Measurements from ENCODE around the gene EPHB1. TPM values are rescaled to one million over a fixed set of nuclear protein-coding genes. Genes with fewer than 3 reads are reported as not detected.

Gene EPHB1
- total and polyA plus RNA-seq, 12 donors: 0.07 to 3.4 (median 1.6) TPM

DNA sequence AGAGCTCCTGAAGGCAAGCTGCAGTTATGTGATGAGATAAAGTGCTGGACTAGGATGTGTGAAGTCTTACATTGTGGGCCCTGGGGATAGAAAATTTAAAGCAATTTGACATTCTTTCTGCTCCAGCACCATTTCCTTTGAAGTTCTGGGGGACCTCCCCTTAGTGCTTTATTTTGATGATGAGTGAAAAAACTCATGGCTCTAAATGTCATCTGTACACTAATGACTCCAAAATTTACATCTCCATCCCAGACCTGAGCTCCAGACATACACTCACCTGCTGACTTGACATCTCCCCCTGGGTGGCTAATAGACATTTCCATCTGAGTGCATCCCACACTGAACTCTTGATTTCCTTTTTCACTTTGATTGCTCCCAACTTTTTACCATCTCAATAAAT, 276.4 kb downstream of the EPHB1 start:
- H3K9me3 ChIP-seq: peaks cover 0 to 5% (median 0%) of the 10 kb centered on the region in 11 donors
- no peak overlapping the region for H3K27ac ChIP-seq
- TF ChIP-seq, protein P1, sequence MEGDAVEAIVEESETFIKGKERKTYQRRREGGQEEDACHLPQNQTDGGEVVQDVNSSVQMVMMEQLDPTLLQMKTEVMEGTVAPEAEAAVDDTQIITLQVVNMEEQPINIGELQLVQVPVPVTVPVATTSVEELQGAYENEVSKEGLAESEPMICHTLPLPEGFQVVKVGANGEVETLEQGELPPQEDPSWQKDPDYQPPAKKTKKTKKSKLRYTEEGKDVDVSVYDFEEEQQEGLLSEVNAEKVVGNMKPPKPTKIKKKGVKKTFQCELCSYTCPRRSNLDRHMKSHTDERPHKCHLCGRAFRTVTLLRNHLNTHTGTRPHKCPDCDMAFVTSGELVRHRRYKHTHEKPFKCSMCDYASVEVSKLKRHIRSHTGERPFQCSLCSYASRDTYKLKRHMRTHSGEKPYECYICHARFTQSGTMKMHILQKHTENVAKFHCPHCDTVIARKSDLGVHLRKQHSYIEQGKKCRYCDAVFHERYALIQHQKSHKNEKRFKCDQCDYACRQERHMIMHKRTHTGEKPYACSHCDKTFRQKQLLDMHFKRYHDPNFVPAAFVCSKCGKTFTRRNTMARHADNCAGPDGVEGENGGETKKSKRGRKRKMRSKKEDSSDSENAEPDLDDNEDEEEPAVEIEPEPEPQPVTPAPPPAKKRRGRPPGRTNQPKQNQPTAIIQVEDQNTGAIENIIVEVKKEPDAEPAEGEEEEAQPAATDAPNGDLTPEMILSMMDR (IDR thresholded peaks at IDR 0.05): no peak
- ATAC-seq (no peak), DNase-seq (no peak)
- H3K36me3 ChIP-seq: no peaks in the 10 kb centered on the region
- no peak overlapping the region for H3K4me3 ChIP-seq
- intact Hi-C loops (cut with DNase I): no loop called here
- H3K4me1 ChIP-seq: no peaks in the 10 kb centered on the region
- H3K27me3 ChIP-seq: no peaks in the 10 kb centered on the region

DNA sequence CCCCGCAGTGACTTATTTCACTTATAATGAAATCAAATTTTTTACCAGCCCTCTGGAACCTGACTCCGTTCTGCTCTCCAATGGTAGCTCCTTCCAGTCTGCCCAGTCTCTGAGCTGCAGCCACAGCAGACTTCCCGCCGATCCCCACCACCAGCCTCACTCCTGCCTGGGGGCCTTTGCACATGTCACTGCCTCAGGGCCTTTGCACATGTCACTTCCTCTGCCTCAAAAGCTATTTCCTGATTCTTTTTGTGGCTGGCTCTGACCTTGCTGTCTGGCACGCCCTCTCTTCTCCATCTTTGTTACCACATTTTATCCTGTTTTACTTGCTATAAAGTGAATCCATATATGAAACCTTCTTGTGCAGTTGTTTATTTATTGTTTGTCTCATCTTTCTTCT, 277.4 kb downstream of the EPHB1 start:
- no peaks in the 10 kb centered on the region for H3K4me1 ChIP-seq
- DNase-seq (no peak), ATAC-seq (no peak)
- TF ChIP-seq, protein P1 (IDR thresholded peaks at IDR 0.05): no peak
- intact Hi-C loops (cut with DNase I): no loop called here
- H3K36me3 ChIP-seq: no peaks in the 10 kb centered on the region
- peaks cover 0 to 5% (median 0%) of the 10 kb centered on the region in 11 donors for H3K9me3 ChIP-seq
- H3K4me3 ChIP-seq: no peak overlapping the region
- no peaks in the 10 kb centered on the region for H3K27me3 ChIP-seq
- WGBS, 2 donors: 78 to 86% methylated on average over 5 of the region's 5 CpGs
- no peak overlapping the region for H3K27ac ChIP-seq

DNA sequence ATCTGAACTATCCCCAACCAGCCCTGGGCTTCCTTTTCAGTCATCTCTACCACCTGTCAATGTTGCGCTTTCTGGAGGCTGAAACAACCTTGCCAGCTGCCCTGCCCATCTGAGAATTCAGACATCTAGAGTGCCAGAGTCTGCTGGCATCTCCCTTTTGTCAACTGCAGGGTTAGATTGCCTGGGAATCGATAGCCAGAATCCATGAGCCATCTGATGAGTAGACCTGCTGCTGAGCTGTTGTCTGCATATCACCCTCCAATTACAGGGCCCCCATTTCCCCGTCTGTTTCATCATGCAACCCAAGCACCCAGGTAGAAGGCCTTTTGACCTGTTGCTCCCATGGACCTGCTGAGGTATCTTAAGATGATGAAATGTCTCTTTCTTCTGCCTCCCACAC, 280.1 kb downstream of the EPHB1 start:
- no peak for ATAC-seq
- DNase-seq: no peak
- Histone ChIP-seq H3K4me1 (no peaks in the 10 kb centered on the region), H3K36me3 (no peaks in the 10 kb centered on the region), H3K9me3 (peaks cover 0 to 5% (median 0%) of the 10 kb centered on the region in 11 donors), H3K27ac (no peak overlapping the region), H3K4me3 (no peak overlapping the region), H3K27me3 (no peaks in the 10 kb centered on the region)
- 86 to 91% methylated on average over 3 of the region's 3 CpGs for WGBS, 2 donors
- intact Hi-C loops (cut with DNase I): no loop called here
- TF ChIP-seq, protein P1 (IDR thresholded peaks at IDR 0.05): no peak

DNA sequence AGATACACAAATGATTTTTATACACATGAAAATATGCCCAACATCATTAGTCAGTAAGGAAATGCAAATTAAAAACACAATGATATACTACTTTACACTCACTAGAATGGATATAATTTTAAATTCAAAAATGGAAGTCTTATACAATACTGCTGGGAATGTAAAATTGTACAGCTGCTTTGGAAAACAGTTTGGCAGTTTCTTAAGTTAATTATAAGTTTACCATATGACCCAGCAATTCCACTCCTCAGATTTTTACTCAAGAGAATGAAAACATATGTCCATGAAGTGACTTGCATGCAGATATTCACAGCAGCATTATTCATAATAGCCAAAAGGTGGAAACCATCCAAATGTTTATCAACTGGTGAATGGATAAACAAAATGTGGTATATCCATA, 281.3 kb downstream of the EPHB1 start:
- peaks cover 0 to 5% (median 0%) of the 10 kb centered on the region in 11 donors for H3K9me3 ChIP-seq
- TF ChIP-seq, protein P1 (IDR thresholded peaks at IDR 0.05): no peak
- no peaks in the 10 kb centered on the region for H3K27me3 ChIP-seq
- intact Hi-C loops (cut with DNase I): no loop called here
- H3K4me3 ChIP-seq: no peak overlapping the region
- DNase-seq (no peak), ATAC-seq (no peak)
- H3K36me3 ChIP-seq: no peaks in the 10 kb centered on the region
- H3K27ac ChIP-seq: no peak overlapping the region
- H3K4me1 ChIP-seq: peaks cover 0 to under 1% (median 0%) of the 10 kb centered on the region in 9 donors

Measured in heart right ventricle (tissue), 16 donors.